ENCODE measurements around the gene TMEM9. TPM values are rescaled to one million over a fixed set of nuclear protein-coding genes. Genes with fewer than 3 reads are reported as not detected.

The TMEM9 gene
- total RNA-seq, 2 donors from 2014 or later: 145 to 156 TPM

DNA sequence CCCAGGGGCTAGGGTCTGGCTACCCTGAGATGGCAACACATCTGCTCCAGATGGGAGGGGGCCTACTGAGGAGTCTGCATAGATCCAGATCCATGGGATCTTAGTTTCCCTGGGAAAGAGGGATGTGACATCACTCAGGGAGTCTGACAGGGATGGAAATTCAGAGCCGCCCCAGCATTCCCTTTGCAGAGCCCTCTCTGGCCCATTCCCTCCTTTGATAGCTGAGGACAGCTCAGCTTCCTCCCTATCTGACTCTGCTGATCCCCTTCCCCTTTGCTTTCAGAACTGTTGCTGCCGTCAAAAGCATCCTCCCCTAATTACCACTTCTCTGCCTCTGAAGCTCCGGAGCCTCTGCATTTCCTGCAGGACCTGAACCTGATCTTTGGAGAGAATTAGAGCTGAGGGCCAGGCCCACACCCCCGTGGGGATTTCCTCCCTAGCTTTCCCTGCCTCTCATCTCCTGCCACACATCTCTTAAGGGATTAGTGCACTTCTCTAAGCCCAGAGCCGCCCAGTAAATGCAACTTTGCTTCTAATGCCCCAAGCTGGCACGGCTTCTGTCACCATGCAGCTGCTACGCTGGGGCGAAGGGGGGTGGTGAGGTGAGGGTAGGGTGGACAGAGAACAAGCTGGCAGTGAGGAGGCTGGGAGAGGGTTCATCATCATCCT, 17.8 kb downstream of the TMEM9 start:
- Histone ChIP-seq H3K9me3 (ENCODE audit: control insufficient read depth, low read length) (no peaks in the 10 kb centered on the region), H3K27ac (ENCODE audit: low read depth, low read length) (no peak overlapping the region), H3K4me3 (ENCODE audit: low read length) (no peak overlapping the region), H3K27me3 (ENCODE audit: control insufficient read depth, insufficient read depth, low read length, poor library complexity, severe bottlenecking) (no peaks in the 10 kb centered on the region), H3K4me1 (ENCODE audit: control insufficient read depth, insufficient read depth, low read length) (no peaks in the 10 kb centered on the region), H3K9ac (ENCODE audit: extremely low read depth, low read length, poor library complexity, severe bottlenecking) (no peak overlapping the region), H3K36me3 (ENCODE audit: control insufficient read depth, insufficient read depth, low read length) (peaks cover 70% of the 10 kb centered on the region)
- Mint-ChIP-seq H3K9me3 (no peaks in the 10 kb centered on the region), H3K36me3 (ENCODE audit: low read depth) (peaks cover 69% of the 10 kb centered on the region), H3K27me3 (ENCODE audit: insufficient read depth) (no peaks in the 10 kb centered on the region), H3K27ac (no peak overlapping the region), H3K4me3 (no peak overlapping the region), H3K4me1 (no peaks in the 10 kb centered on the region)
- WGBS, 2 experiments (ENCODE audit: insufficient coverage in 1 of 2, insufficient read length in 1 of 2): 93 to 98% methylated on average over 7 to 8 of the region's 8 CpGs
- TF ChIP-seq CTCF (conservative IDR thresholded peaks at IDR 0.05): no peak
- no peak for DNase-seq

- Mint-ChIP-seq H3K9me3 (peaks cover 4% of the 10 kb centered on the region), H3K27ac (no peak overlapping the region), H3K27me3 (ENCODE audit: insufficient read depth) (no peaks in the 10 kb centered on the region), H3K4me3 (no peak overlapping the region), H3K4me1 (no peaks in the 10 kb centered on the region), H3K36me3 (ENCODE audit: low read depth) (peaks cover 50% of the 10 kb centered on the region)
- Histone ChIP-seq H3K36me3 (ENCODE audit: control insufficient read depth, insufficient read depth, low read length) (peaks cover 50% of the 10 kb centered on the region), H3K27me3 (ENCODE audit: control insufficient read depth, insufficient read depth, low read length, poor library complexity, severe bottlenecking) (no peaks in the 10 kb centered on the region), H3K9me3 (ENCODE audit: control insufficient read depth, low read length) (no peaks in the 10 kb centered on the region), H3K9ac (ENCODE audit: extremely low read depth, low read length, poor library complexity, severe bottlenecking) (no peak overlapping the region), H3K27ac (ENCODE audit: low read depth, low read length) (no peak overlapping the region), H3K4me3 (ENCODE audit: low read length) (no peak overlapping the region), H3K4me1 (ENCODE audit: control insufficient read depth, insufficient read depth, low read length) (no peaks in the 10 kb centered on the region)
- WGBS, 2 experiments (ENCODE audit: insufficient coverage in 1 of 2, insufficient read length in 1 of 2): 95 to 97% methylated on average over 4 to 6 of the region's 6 CpGs
- DNase-seq: no peak
- no peak for TF ChIP-seq CTCF (conservative IDR thresholded peaks at IDR 0.05)
Measured at GRCh38 chr1:201134405-201134804, 19.9 kb downstream of the TMEM9 start.

DNA sequence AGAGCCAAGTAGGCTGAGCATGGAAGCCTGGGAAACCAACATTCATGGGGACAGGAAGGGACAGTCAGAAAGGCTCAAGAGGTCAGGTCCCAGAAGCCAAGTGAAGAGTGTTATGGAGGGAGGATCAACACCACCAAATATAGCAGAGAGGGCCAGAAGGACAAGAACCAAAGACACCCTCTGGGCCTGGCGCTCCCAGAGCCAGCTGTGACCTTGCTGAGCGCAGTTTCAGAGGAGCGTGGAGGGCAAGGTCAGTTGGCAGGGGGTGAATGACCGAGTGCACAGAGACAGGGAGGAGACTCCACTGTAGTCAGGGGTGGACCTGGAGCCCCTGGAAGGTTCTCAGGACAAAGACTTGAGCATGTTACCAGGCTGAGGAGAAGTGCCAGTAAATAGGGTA, 22.9 kb downstream of the TMEM9 start:
- peaks cover 36% of the 10 kb centered on the region for H3K36me3 Mint-ChIP-seq (ENCODE audit: low read depth)
- Histone ChIP-seq H3K4me3 (ENCODE audit: low read length) (no peak overlapping the region), H3K27me3 (ENCODE audit: control insufficient read depth, insufficient read depth, low read length, poor library complexity, severe bottlenecking) (no peaks in the 10 kb centered on the region), H3K27ac (ENCODE audit: low read depth, low read length) (no peak overlapping the region), H3K9ac (ENCODE audit: extremely low read depth, low read length, poor library complexity, severe bottlenecking) (no peak overlapping the region), H3K36me3 (ENCODE audit: control insufficient read depth, insufficient read depth, low read length) (peaks cover 24% of the 10 kb centered on the region), H3K4me1 (ENCODE audit: control insufficient read depth, insufficient read depth, low read length) (no peaks in the 10 kb centered on the region), H3K9me3 (ENCODE audit: control insufficient read depth, low read length) (no peaks in the 10 kb centered on the region)
- peaks cover 4% of the 10 kb centered on the region for H3K9me3 Mint-ChIP-seq
- peaks cover 10% of the 10 kb centered on the region for H3K4me1 Mint-ChIP-seq
- TF ChIP-seq CTCF (conservative IDR thresholded peaks at IDR 0.05): no peak
- no peak for DNase-seq
- H3K4me3 Mint-ChIP-seq: no peak overlapping the region
- no peaks in the 10 kb centered on the region for H3K27me3 Mint-ChIP-seq (ENCODE audit: insufficient read depth)
- H3K27ac Mint-ChIP-seq: no peak overlapping the region
- 58 to 70% methylated on average over 3 to 4 of the region's 4 CpGs for WGBS, 2 experiments (ENCODE audit: insufficient coverage in 1 of 2, insufficient read length in 1 of 2)

All from endodermal cell (in vitro differentiated cells).